Adrenal gland (tissue), 5 donors: Measurements from ENCODE around the gene RAPH1.
"Not testable (repeated sequence)": the region's sequence is repeated elsewhere in the genome, so short reads cannot be mapped to it uniquely, and the experiment has no call there.

Experiments
- POLR2A ChIP-seq, 2 donors: fragments of 450-650 bp; IDR thresholded peaks; one replicate each; pipeline ENCODE4 v1.6.1; 2017; ENCODE audit warnings: antibody characterized with exemption in 2 of 2, mild to moderate bottlenecking in 2 of 2, moderate library complexity in 1 of 2
- TF ChIP-seq, protein P1 (sequence below), 6 experiments: fragments of 450-650 bp in 4 of 6; fragments of 200-600 bp in 2 of 6; sonication (generic) in 1 of 6; IDR thresholded peaks; 1 replicate in 5 of 6; 2 replicates in 1 of 6; pipeline versions ENCODE4 v1.5.1 to v1.8.0; 2016 to 2021; ENCODE audit warnings: antibody characterized with exemption in 6 of 6, mild to moderate bottlenecking in 2 of 6, moderate library complexity in 1 of 6
- donor health status: DM: no; HTN: no; CAD: no.

DNA sequence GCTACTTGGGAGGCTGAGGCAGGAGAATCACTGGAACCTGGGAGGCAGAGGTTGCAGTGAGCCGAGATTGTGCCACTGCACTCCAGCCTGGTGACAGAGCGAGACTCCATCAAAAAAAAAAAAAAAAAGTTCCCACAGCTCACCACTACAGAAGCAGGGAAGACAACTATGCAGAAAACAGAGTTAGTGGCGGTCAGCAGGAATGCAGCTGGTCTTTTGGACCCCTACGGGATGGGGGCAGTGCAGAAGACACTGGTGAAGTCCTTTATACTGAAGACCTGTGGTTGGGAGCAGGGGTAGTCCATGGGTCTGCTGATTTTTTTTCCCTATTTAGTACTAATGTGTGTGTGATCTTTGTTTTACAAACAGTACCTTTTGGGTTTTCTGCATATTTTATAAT lies 105.5 kb downstream of the RAPH1 start:
- TF ChIP-seq, protein P1, sequence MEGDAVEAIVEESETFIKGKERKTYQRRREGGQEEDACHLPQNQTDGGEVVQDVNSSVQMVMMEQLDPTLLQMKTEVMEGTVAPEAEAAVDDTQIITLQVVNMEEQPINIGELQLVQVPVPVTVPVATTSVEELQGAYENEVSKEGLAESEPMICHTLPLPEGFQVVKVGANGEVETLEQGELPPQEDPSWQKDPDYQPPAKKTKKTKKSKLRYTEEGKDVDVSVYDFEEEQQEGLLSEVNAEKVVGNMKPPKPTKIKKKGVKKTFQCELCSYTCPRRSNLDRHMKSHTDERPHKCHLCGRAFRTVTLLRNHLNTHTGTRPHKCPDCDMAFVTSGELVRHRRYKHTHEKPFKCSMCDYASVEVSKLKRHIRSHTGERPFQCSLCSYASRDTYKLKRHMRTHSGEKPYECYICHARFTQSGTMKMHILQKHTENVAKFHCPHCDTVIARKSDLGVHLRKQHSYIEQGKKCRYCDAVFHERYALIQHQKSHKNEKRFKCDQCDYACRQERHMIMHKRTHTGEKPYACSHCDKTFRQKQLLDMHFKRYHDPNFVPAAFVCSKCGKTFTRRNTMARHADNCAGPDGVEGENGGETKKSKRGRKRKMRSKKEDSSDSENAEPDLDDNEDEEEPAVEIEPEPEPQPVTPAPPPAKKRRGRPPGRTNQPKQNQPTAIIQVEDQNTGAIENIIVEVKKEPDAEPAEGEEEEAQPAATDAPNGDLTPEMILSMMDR (IDR thresholded peaks at IDR 0.05), result not testable (repeated sequence)
- TF ChIP-seq POLR2A (IDR thresholded peaks at IDR 0.05), result not testable (repeated sequence)
